NB4 (cell line): ENCODE results near the gene ZCCHC24.

ENCODE experiments used
- CTCF ChIP-seq: IDR thresholded peaks from one replicate; pipeline ENCODE4 v1.5.1; 2012; ENCODE audit warnings: low read depth, low read length
- POLR2A ChIP-seq: IDR thresholded peaks from 2 replicates; pipeline ENCODE4 v1.6.1; 2011; ENCODE audit warnings: mild to moderate bottlenecking; ENCODE audit not compliant: insufficient read length; ENCODE audit errors: extremely low read depth

- TF ChIP-seq POLR2A (no peak), CTCF (no peak)
Measured at GRCh38 chr10:79347894-79348639, 97.4 kb downstream of the ZCCHC24 start.
